ENCODE results near the gene FAM200C. TPM values are rescaled to one million over a fixed set of nuclear protein-coding genes. Genes with fewer than 3 reads are reported as not detected.
A peak's percentile ranks its signal among the peaks of the same experiment; 100 is the strongest.

FAM200C gene
- total RNA-seq, 2 donors from 2014 or later = 1.8 to 2.3 TPM

DNA sequence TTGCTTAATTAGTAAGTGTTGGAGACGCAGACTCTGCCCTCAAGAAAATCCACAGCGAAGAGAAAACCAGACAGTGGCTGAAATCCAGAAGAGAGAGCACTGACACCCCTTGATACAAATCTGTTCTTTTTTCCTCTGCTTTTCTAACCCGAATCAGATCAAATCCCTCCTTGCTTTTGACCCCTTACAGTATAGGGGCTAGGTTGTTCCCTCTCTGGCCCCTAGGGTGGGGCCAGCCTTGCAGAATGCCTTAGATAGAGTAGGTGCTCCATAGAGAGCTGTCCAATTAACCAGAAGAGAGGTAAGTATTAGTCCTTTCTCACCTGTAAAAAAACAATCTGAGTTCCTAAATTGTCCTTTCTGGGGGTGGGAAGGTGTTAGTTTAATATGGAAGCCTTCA is 39.5 kb downstream of the FAM200C start:
- H3K4me3 ChIP-seq = no peak overlapping the region
- intact Hi-C loops (cut with DNase I) = no loop called here
- H3K9ac ChIP-seq (ENCODE audit: low read depth in 2 of 2, low read length in 2 of 2) = no peak overlapping the region
- H3K36me3 ChIP-seq = no peaks in the 10 kb centered on the region
- TF ChIP-seq, protein P1, sequence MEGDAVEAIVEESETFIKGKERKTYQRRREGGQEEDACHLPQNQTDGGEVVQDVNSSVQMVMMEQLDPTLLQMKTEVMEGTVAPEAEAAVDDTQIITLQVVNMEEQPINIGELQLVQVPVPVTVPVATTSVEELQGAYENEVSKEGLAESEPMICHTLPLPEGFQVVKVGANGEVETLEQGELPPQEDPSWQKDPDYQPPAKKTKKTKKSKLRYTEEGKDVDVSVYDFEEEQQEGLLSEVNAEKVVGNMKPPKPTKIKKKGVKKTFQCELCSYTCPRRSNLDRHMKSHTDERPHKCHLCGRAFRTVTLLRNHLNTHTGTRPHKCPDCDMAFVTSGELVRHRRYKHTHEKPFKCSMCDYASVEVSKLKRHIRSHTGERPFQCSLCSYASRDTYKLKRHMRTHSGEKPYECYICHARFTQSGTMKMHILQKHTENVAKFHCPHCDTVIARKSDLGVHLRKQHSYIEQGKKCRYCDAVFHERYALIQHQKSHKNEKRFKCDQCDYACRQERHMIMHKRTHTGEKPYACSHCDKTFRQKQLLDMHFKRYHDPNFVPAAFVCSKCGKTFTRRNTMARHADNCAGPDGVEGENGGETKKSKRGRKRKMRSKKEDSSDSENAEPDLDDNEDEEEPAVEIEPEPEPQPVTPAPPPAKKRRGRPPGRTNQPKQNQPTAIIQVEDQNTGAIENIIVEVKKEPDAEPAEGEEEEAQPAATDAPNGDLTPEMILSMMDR (IDR thresholded peaks at IDR 0.05) = no peak
- no peaks in the 10 kb centered on the region for H3K9me3 ChIP-seq
- H3K27me3 ChIP-seq = no peaks in the 10 kb centered on the region
- no peak overlapping the region for H3K27ac ChIP-seq
- H3K4me1 ChIP-seq = no peaks in the 10 kb centered on the region
- DNase-seq = no peak

DNA sequence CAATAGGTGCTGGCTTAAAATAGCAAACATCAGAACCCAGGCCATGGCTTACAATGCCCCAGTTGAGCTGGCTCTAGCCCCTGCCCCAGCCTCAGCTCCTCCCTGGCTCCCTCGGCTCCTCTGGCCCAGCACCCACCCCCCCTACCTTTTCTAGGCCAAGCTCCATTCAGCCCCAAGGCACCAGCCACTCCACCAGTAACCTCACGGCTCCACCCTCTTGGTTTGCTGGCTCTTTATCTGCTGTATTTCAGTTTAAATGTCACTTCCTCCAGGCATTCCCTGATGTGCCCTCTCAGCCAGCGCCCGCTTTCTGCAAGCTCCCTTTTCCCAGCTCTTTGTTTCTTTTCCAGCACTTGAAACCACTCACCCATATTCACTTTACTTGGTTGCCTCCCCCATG is 40.0 kb downstream of the FAM200C start:
- intact Hi-C loops (cut with DNase I) = no loop called here
- H3K4me1 ChIP-seq = no peaks in the 10 kb centered on the region
- no peaks in the 10 kb centered on the region for H3K9me3 ChIP-seq
- no peaks in the 10 kb centered on the region for H3K27me3 ChIP-seq
- H3K4me3 ChIP-seq = no peak overlapping the region
- TF ChIP-seq, protein P1 (IDR thresholded peaks at IDR 0.05) = no peak
- H3K36me3 ChIP-seq = no peaks in the 10 kb centered on the region
- DNase-seq = peak; percentile 30
- H3K9ac ChIP-seq (ENCODE audit: low read depth in 2 of 2, low read length in 2 of 2) = no peak overlapping the region
- H3K27ac ChIP-seq = no peak overlapping the region

GRCh38 chr5:160359242-160359641 is 40.6 kb downstream of the FAM200C start:
- DNase-seq = no peak
- no peaks in the 10 kb centered on the region for H3K9me3 ChIP-seq
- TF ChIP-seq, protein P1 (IDR thresholded peaks at IDR 0.05) = no peak
- no peaks in the 10 kb centered on the region for H3K36me3 ChIP-seq
- intact Hi-C loops (cut with DNase I) = no loop called here
- H3K4me1 ChIP-seq = no peaks in the 10 kb centered on the region
- H3K4me3 ChIP-seq = no peak overlapping the region
- H3K27ac ChIP-seq = no peak overlapping the region
- no peaks in the 10 kb centered on the region for H3K27me3 ChIP-seq
- H3K9ac ChIP-seq (ENCODE audit: low read depth in 2 of 2, low read length in 2 of 2) = no peak overlapping the region

GRCh38 chr5:160357861-160358411 is 41.9 kb downstream of the FAM200C start:
- Histone ChIP-seq H3K9ac (ENCODE audit: low read depth in 2 of 2, low read length in 2 of 2) (no peak overlapping the region), H3K36me3 (no peaks in the 10 kb centered on the region), H3K4me1 (no peaks in the 10 kb centered on the region), H3K4me3 (no peak overlapping the region), H3K27ac (no peak overlapping the region), H3K27me3 (no peaks in the 10 kb centered on the region), H3K9me3 (no peaks in the 10 kb centered on the region)
- no peak for DNase-seq
- TF ChIP-seq, protein P1 (IDR thresholded peaks at IDR 0.05) = no peak
- intact Hi-C loops (cut with DNase I) = no loop called here

GRCh38 chr5:160357394-160357793 is 42.5 kb downstream of the FAM200C start:
- Histone ChIP-seq H3K9ac (ENCODE audit: low read depth in 2 of 2, low read length in 2 of 2) (no peak overlapping the region), H3K36me3 (no peaks in the 10 kb centered on the region), H3K4me1 (no peaks in the 10 kb centered on the region), H3K27ac (no peak overlapping the region), H3K27me3 (no peaks in the 10 kb centered on the region), H3K9me3 (no peaks in the 10 kb centered on the region), H3K4me3 (no peak overlapping the region)
- intact Hi-C loops (cut with DNase I) = no loop called here
- TF ChIP-seq, protein P1 (IDR thresholded peaks at IDR 0.05) = no peak
- DNase-seq = no peak

Data from colonic mucosa (tissue), 4 donors.